MCF 10A (cell line): ENCODE data around the gene PARD3. TPM values are rescaled to one million over a fixed set of nuclear protein-coding genes. Genes with fewer than 3 reads are reported as not detected.

Experiments used
- BruUV-seq: library from RNA; stranded (reverse); fragments of 400-500 nt; replicated peaks from 2 replicates; lab custom pipeline; 2021; lab: Mats Ljungman, UMichigan
- CTCF ChIA-PET: fragments of 300-600 bp; sonication (Branson Sonifier 250); formaldehyde crosslinking; extraction: SDS; loops from one replicate; lab custom pipeline; 2021; ENCODE audit warnings: antibody characterized with exemption, inconsistent platforms; lab: Yijun Ruan, JAX
- POLR2A ChIA-PET: fragments of 300-600, 350-650 bp; sonication (Branson Sonifier 250); formaldehyde crosslinking; extraction: SDS; loops from one replicate; lab custom pipeline; 2020; ENCODE audit warnings: antibody characterized with exemption, inconsistent platforms; lab: Yijun Ruan, JAX
- DNase-seq: peaks from one replicate; pipeline ENCODE4 v3.0.0-alpha.2; 2018; ENCODE audit not compliant: unreplicated experiment
- H3K27ac Mint-ChIP-seq: one replicate; pipeline ENCODE4 v1.8.0; 2022; ENCODE audit warnings: mild to moderate bottlenecking, low read depth, mixed read lengths; ENCODE audit not compliant: unreplicated experiment
- H3K27me3 Mint-ChIP-seq: one replicate; pipeline ENCODE4 v1.8.0; 2022; ENCODE audit warnings: mixed read lengths; ENCODE audit not compliant: insufficient read depth, unreplicated experiment
- H3K36me3 Mint-ChIP-seq: one replicate; pipeline ENCODE4 v1.8.0; 2022; ENCODE audit warnings: mild to moderate bottlenecking, moderate library complexity, mixed read lengths; ENCODE audit not compliant: insufficient read depth, unreplicated experiment
- H3K4me1 Mint-ChIP-seq: one replicate; pipeline ENCODE4 v1.8.0; 2022; ENCODE audit warnings: mixed read lengths; ENCODE audit not compliant: insufficient read depth, unreplicated experiment
- H3K4me3 Mint-ChIP-seq: one replicate; pipeline ENCODE4 v1.8.0; 2022; ENCODE audit warnings: mild to moderate bottlenecking, moderate library complexity, mixed read lengths; ENCODE audit not compliant: unreplicated experiment
- H3K9me3 Mint-ChIP-seq: one replicate; pipeline ENCODE4 v1.8.0; 2022; ENCODE audit warnings: mixed read lengths; ENCODE audit not compliant: unreplicated experiment
- CTCF ChIP-seq: fragments of 200-600 bp; IDR thresholded peaks from one replicate; pipeline ENCODE4 v1.8.0; 2022; ENCODE audit warnings: antibody characterized with exemption, mild to moderate bottlenecking; ENCODE audit not compliant: unreplicated experiment
- intact Hi-C: fragments of 100-400 bp; cut with micrococcal nuclease; formaldehyde crosslinking; loops from 2 replicates; pipeline ENCODE4 v1.14.1; 2022
- total RNA-seq: library from RNA; stranded (reverse); gene quantifications from 2 replicates; pipeline ENCODE4 v1.2.3, GENCODE V29; 2022

The PARD3 gene
- total RNA-seq, 1 experiment from 2014 or later: 70.0 TPM

GRCh38 chr10:34415039-34415438 is 400.1 kb downstream of the PARD3 start:
- no peak for TF ChIP-seq CTCF
- Mint-ChIP-seq H3K27ac (no peak overlapping the region), H3K27me3 (no peaks in the 10 kb centered on the region), H3K4me1 (no peaks in the 10 kb centered on the region), H3K36me3 (peaks cover 13% of the 10 kb centered on the region), H3K9me3 (no peaks in the 10 kb centered on the region), H3K4me3 (no peak overlapping the region)
- BruUV-seq: no TSS peak
- CTCF ChIA-PET: no interaction called here
- no peak for DNase-seq
- intact Hi-C loops: no loop called here
- POLR2A ChIA-PET: no interaction called here

- ChIA-PET CTCF (interaction anchor here (0.7 kb wide), 1 partner anchor 445 kb away, joined by 3 read pairs; no protein-coding TSS in a partner anchor), POLR2A (interaction anchor here (0.6 kb wide), 1 partner anchor 15 kb away, joined by 3 read pairs; no protein-coding TSS in a partner anchor)
- H3K27me3 Mint-ChIP-seq: no peaks in the 10 kb centered on the region
- no peak overlapping the region for H3K4me3 Mint-ChIP-seq
- peaks cover 20% of the 10 kb centered on the region for H3K36me3 Mint-ChIP-seq
- no peaks in the 10 kb centered on the region for H3K9me3 Mint-ChIP-seq
- no TSS peak for BruUV-seq
- no peak for DNase-seq
- H3K4me1 Mint-ChIP-seq: no peaks in the 10 kb centered on the region
- no peak overlapping the region for H3K27ac Mint-ChIP-seq
- TF ChIP-seq CTCF: no peak
- intact Hi-C loops: no loop called here
Measured at GRCh38 chr10:34413756-34414587, 401.1 kb downstream of the PARD3 start.

- DNase-seq: no peak
- CTCF ChIA-PET: no interaction called here
- no peak for TF ChIP-seq CTCF
- Mint-ChIP-seq H3K27ac (no peak overlapping the region), H3K4me3 (no peak overlapping the region), H3K36me3 (peaks cover 22% of the 10 kb centered on the region), H3K27me3 (no peaks in the 10 kb centered on the region), H3K4me1 (no peaks in the 10 kb centered on the region), H3K9me3 (no peaks in the 10 kb centered on the region)
- intact Hi-C loops: no loop called here
- no TSS peak for BruUV-seq
- POLR2A ChIA-PET: interaction anchor here (0.6 kb wide), 1 partner anchor 16 kb away, joined by 3 read pairs; no protein-coding TSS in a partner anchor
Measured at GRCh38 chr10:34413214-34413613, 401.9 kb downstream of the PARD3 start.

- POLR2A ChIA-PET: no interaction called here
- TF ChIP-seq CTCF: no peak
- no peak for DNase-seq
- peaks cover 16% of the 10 kb centered on the region for H3K36me3 Mint-ChIP-seq
- H3K4me3 Mint-ChIP-seq: no peak overlapping the region
- CTCF ChIA-PET: interaction anchor here (0.7 kb wide), 2 partner anchors 11 to 103 kb away, joined by 3 read pairs; no protein-coding TSS in a partner anchor
- H3K9me3 Mint-ChIP-seq: no peaks in the 10 kb centered on the region
- BruUV-seq: no TSS peak
- no peak overlapping the region for H3K27ac Mint-ChIP-seq
- H3K27me3 Mint-ChIP-seq: no peaks in the 10 kb centered on the region
- intact Hi-C loops: no loop called here
- peaks cover 20% of the 10 kb centered on the region for H3K4me1 Mint-ChIP-seq
Measured at GRCh38 chr10:34408956-34409355, 406.1 kb downstream of the PARD3 start.
